Mucosa of stomach (tissue), 1 donor: ENCODE measurements around the gene ZNF232.
"Not testable (repeated sequence)": the region's sequence is repeated elsewhere in the genome, so short reads cannot be mapped to it uniquely, and the experiment has no call there.

ENCODE experiments used
- H3K27me3 ChIP-seq: one replicate; pipeline ENCODE4 v1.7.0; 2013; ENCODE audit warnings: mild to moderate bottlenecking, low read length; ENCODE audit not compliant: control insufficient read depth, insufficient read depth
- H3K36me3 ChIP-seq: one replicate; pipeline ENCODE4 v1.7.0; 2013; ENCODE audit warnings: low read length; ENCODE audit not compliant: control insufficient read depth, insufficient read depth
- H3K4me1 ChIP-seq: one replicate; pipeline ENCODE4 v1.7.0; 2013; ENCODE audit warnings: mild to moderate bottlenecking, low read length; ENCODE audit not compliant: control insufficient read depth, insufficient read depth
- H3K4me3 ChIP-seq: one replicate; pipeline ENCODE4 v1.7.0; 2013; ENCODE audit warnings: low read length
- H3K9ac ChIP-seq: one replicate; pipeline ENCODE4 v1.7.0; 2013; ENCODE audit warnings: mild to moderate bottlenecking, low read length, moderate library complexity
- H3K9me3 ChIP-seq: one replicate; pipeline ENCODE4 v1.7.0; 2013; ENCODE audit warnings: mild to moderate bottlenecking, low read length, moderate library complexity; ENCODE audit not compliant: control insufficient read depth
- donor health status: Pancreatic carcinoma.

Gene ZNF232

DNA sequence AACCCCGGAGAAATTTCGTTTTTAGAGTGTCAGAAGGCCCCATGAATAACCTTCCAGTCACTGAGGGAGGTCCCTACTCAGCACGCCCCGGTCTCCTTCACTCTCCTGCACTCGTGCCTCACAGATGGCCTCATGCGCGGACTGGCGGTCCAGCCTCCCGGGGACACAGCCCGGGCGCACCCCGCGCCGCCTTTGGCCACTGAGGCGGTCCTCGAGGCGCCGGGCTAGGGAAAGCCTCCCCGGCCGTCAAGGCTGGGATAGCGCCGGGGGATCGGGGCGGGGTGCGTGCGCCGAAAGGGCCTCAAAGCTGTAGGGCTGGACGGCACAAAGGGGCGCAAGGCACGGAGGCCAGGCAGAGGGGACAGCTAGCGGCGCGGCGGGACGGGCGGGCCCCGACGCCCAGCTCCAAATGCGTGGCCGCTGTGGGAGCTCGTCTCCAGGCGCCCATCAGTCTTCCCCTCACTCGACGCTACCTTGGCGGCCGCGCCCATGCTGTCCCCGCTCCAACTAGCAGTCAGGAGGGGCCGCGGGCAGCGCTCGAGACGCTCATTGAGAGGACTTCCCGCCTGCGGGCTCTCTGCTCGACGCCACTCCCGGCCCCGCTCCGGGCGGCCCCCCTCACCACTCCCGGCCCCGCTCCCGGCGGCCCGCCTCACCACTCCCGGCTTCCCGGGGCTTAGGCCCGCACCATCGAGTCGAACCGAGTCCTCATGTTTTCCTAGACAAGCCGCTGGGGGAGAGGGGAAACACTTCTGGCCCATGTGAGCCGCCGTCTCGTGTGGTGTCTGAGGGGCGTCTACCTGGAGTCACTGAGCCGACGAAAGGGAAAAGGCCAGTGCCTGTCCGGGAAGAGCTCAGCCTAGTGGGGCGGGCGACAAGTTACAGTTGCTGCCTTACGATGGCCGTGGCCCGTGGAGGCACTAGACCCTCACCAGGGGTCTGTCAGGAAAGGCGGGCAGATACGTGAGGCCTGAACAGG is 4.3 kb upstream of the ZNF232 start, which contains the start of gene USP6:
TSS of gene USP6 (plus strand) at position 360 of the 979 bp plus-strand sequence. CDS start 14,336 bp downstream, outside the sequence.
- H3K9ac ChIP-seq, result no peak within 1 kb of the TSS
- peaks cover 3% of the 10 kb centered on the region for H3K4me1 ChIP-seq
- no peak within 1 kb of the TSS for H3K4me3 ChIP-seq
- peaks cover 37% of the 10 kb centered on the region for H3K27me3 ChIP-seq
- no peaks in the 10 kb centered on the region for H3K36me3 ChIP-seq
- no peaks in the 10 kb centered on the region for H3K9me3 ChIP-seq

DNA sequence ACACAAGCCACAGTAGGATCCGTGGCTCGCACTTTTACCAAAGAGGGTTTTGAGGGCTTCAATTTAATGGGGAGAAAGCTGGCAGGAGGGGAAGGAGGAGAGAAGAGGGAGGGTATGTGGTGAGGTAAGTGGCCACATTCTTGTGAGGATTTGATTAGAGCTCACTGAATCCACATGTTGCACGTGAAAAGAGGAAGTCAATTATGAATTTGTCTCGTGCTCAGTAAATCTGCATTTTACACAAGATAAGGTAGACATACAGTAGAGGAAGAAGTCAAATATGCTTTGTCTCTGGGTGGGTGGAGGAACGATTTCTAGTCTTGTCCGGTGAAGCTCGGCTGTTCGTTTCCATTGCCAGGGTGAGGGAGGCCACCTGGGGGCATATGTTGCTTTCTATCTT is 862 bp downstream of the ZNF232 start:
- H3K36me3 ChIP-seq, result no peaks in the 10 kb centered on the region
- H3K27me3 ChIP-seq, result peaks cover 12% of the 10 kb centered on the region
- peak overlapping the region; percentile 45 for H3K4me3 ChIP-seq
- peak overlapping the region; percentile 71 for H3K9ac ChIP-seq
- H3K9me3 ChIP-seq, result no peaks in the 10 kb centered on the region
- H3K4me1 ChIP-seq, result peaks cover 8% of the 10 kb centered on the region

DNA sequence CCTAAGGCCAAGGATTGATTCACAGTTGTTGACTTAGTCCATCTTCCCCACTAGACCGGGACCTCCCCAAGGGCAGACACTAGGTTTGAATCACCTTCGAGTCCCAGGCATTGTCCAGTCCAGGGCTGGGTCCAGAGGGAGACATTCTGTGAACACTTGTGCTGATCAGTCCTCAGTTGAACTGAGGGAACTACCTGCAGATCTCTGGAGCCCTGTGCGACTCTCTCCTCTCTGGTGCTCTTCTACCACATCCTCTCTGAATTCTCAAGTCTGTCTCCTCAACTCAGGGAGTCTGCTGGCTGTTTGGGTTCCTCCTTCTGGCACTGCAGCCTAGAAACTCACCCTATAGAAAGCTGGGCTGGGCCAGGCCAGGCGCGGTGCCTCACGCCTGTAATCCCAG is 10.8 kb downstream of the ZNF232 start:
- Histone ChIP-seq H3K9ac (no peak overlapping the region), H3K27me3 (peaks cover 11% of the 10 kb centered on the region), H3K36me3 (no peaks in the 10 kb centered on the region), H3K4me3 (no peak overlapping the region), H3K4me1 (no peaks in the 10 kb centered on the region), H3K9me3 (peaks cover 12% of the 10 kb centered on the region)

DNA sequence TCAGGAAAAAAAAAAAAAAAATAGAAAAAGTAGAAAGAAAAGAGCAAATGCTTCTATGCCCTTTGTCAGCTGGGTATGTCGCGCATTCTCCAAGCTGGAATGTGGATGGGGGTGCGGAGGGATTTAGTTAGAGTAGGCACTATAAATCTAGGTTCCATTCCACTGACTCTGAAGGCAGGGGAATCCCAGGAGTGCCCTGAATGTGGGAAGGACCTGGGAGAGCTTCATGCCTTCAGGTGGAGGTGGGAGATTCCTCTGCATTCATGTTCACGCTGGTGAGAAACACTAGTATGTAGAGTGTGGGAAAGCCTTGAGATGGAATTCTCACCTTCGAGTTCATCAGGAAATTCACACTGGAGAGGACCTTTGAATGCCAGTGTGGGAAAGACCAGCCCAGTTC is 12.4 kb downstream of the ZNF232 start:
- Histone ChIP-seq H3K9ac (no peak overlapping the region), H3K4me1 (no peaks in the 10 kb centered on the region), H3K9me3 (peaks cover 19% of the 10 kb centered on the region), H3K27me3 (peaks cover 11% of the 10 kb centered on the region), H3K4me3 (no peak overlapping the region), H3K36me3 (no peaks in the 10 kb centered on the region)

DNA sequence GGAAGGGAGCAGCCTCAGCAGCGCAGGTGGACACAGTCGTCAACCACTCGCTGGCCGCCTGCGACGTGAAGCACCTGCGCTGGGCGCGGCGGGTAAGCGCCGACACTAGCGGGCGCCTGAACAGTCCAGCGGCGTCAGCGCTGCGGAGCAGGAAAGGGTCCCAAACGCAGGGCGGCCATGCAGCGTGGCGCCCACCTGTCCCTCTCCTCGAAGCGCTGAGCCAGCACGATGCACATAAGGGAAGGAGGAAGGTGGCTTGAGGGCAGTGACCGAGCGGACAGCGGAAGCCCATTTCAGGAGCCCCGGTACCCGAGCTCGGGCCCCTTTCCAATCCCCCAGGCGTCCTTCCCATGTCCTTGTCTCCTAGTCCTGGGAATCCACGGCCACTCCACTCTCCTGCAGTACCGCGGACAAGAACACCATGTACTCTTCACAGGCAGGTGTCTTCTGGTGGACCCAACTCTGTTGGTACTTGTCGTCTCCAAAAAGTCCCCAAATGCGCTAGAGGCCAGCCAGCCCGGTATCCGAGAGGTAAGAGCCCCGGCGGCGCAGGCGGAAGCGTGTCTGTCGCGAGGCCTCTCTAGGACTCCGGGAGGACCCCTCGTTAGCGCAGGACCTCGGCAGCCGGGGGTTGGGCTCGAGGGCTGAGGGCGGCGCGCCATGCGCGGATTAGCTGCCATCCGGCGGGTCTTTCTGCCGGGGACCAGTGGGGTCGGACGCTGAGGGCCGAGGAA is 14.4 kb downstream of the ZNF232 start:
- Histone ChIP-seq H3K9me3 (peaks cover 36% of the 10 kb centered on the region), H3K36me3 (no peaks in the 10 kb centered on the region), H3K27me3 (peaks cover 11% of the 10 kb centered on the region), H3K9ac (peak overlapping the region; percentile 31), H3K4me3 (peak overlapping the region; percentile 14), H3K4me1 (no peaks in the 10 kb centered on the region)

DNA sequence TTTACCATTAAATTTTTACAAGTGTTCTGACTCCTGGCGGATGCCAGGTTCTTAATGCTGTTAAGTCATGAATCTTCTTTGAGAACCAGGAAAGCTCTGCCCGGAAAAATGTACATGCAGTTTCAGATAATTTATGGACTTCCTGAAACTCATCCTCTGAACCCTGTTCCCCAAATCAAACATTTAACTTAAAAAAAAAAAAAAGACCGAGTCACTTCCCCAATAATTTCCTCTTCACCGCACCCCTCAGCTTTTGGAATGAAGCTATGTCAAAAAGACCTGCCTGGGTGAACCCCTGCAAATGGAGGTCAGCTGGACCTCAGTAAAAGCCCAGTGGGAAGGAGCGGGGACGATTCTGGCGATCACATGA is 15.0 kb downstream of the ZNF232 start:
- Histone ChIP-seq H3K9ac (no peak overlapping the region), H3K36me3 (no peaks in the 10 kb centered on the region), H3K9me3 (peaks cover 41% of the 10 kb centered on the region), H3K27me3 (peaks cover 11% of the 10 kb centered on the region), H3K4me1 (no peaks in the 10 kb centered on the region), H3K4me3 (peak overlapping the region; percentile 14)

DNA sequence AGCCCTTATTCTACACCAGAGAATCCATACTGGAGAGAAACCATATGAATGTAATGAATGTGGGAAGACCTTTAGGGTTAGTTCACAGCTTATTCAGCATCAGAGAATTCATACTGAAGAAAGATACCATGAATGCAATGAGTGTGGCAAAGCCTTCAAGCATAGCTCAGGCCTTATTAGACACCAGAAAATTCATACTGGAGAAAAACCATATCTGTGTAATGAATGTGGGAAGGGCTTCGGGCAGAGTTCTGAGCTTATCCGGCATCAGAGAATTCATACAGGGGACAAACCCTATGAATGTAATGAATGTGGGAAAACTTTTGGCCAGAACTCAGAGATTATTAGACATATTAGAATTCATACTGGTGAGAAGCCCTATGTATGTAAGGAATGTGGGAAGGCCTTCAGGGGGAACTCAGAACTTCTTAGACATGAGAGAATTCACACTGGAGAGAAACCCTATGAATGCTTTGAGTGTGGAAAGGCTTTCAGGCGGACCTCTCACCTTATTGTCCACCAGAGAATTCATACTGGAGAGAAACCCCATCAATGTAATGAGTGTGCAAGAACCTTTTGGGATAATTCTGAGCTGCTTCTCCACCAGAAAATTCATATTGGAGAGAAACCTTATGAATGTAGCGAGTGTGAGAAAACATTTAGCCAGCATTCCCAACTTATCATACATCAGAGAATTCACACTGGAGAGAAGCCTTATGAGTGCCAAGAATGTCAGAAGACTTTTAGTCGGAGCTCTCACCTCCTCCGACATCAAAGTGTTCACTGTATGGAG is 19.3 kb downstream of the ZNF232 start:
- H3K9me3 ChIP-seq, result peaks cover 79% of the 10 kb centered on the region
- peaks cover 14% of the 10 kb centered on the region for H3K36me3 ChIP-seq
- H3K4me1 ChIP-seq, result no peaks in the 10 kb centered on the region
- no peak overlapping the region for H3K4me3 ChIP-seq
- peaks cover 8% of the 10 kb centered on the region for H3K27me3 ChIP-seq
- no peak overlapping the region for H3K9ac ChIP-seq

DNA sequence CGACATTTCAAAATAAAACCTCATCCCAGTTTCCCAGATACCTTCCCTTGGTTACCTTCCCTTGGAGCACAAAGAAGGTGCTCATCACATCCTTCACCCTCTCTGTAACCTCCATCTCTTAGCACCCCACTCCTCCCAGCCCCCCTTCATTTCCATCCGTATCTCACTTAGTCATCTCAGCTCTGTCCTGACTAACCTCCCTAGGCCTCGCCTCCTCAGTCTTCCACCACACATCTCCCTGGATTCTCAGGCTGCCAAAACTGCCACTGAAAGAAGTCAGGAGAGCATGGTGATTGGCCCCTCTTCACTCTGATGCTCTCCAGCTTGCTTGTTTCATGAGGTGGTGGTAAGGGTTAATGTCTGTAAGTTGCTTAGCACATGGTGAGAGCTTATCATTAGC is 31.1 kb downstream of the ZNF232 start:
- Histone ChIP-seq H3K4me3 (no peak overlapping the region), H3K27me3 (no peaks in the 10 kb centered on the region), H3K9me3 (no peaks in the 10 kb centered on the region), H3K9ac (no peak overlapping the region), H3K36me3 (no peaks in the 10 kb centered on the region), H3K4me1 (peaks cover 5% of the 10 kb centered on the region)

DNA sequence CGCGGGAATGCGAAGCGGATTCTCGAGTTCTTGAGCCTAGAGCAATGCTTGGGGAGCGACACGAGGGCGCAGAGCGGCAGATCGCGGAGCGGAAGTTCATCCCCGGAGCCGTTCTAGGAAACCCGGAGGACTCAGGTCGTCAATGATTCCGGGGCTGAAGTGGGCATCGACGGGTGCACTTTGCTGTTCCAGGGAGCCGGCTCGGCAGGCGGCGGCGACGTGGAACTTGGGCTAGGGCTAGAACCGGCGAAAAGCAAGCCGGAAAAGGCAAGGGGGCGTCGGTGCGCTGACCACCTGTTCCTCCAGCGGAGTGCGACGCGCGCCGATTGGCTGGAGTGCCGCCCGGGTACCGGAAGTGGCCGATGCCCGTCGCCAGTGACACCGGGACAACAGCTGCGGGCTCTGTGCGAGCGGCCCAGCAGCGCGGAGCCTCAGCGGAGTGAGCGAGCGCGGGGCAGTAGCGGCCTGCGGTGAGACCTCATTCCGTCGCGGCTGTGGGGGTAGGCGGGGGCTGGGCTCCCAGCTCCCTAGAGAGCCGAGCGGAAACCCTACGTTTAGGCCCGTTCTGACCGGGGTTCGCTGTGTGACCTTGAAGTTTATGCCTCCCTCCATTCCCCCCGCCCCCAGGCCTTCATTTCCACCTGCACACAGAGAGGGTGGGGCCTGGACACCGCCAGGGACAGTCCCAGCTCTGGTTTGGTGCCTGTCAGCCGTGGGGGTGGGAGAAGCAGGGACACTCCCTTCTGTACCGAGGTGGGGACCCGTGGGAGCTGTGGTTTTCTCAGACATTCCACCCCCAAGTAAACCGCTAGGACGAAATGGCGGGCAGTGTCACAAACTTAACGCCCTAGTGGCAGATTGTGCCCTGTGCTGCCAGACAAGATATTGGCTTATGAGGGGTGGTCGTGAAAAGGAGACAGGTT is 33.3 kb downstream of the ZNF232 start, which contains the start of gene ZFP3:
TSS of gene ZFP3 (plus strand) at position 362 of the 923 bp plus-strand sequence. CDS start 13,038 bp downstream, outside the sequence.
- Histone ChIP-seq H3K27me3 (no peaks in the 10 kb centered on the region), H3K36me3 (no peaks in the 10 kb centered on the region)

DNA sequence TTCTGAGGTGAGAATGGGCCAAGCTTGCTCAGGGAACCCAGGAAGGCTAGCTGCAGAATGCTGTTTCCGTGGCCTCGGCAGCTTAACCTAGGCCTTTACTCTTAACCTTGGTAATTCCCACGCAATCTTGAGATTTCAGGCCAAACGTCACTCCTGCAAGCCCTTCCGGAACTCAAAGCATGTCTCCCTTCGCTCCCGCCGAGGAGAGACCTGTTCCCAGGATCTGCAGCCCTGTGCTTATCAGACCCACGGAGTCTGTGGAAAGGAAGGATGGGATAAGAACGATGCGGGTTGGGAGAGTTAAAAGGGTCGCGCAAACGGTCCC is 33.9 kb downstream of the ZNF232 start:
- Histone ChIP-seq H3K4me1 (peaks cover 5% of the 10 kb centered on the region), H3K9me3 (no peaks in the 10 kb centered on the region), H3K4me3 (peak overlapping the region; percentile 65), H3K27me3 (no peaks in the 10 kb centered on the region), H3K9ac (peak overlapping the region; percentile 85), H3K36me3 (no peaks in the 10 kb centered on the region)

More for the DNA sequence above, 33.3 kb downstream of the ZNF232 start, which contains the start of gene ZFP3:
- H3K9ac ChIP-seq, result peak within 1 kb of the TSS; percentile 85
- peaks cover 5% of the 10 kb centered on the region for H3K4me1 ChIP-seq
- peak within 1 kb of the TSS; percentile 65 for H3K4me3 ChIP-seq
- H3K9me3 ChIP-seq, result no peaks in the 10 kb centered on the region

DNA sequence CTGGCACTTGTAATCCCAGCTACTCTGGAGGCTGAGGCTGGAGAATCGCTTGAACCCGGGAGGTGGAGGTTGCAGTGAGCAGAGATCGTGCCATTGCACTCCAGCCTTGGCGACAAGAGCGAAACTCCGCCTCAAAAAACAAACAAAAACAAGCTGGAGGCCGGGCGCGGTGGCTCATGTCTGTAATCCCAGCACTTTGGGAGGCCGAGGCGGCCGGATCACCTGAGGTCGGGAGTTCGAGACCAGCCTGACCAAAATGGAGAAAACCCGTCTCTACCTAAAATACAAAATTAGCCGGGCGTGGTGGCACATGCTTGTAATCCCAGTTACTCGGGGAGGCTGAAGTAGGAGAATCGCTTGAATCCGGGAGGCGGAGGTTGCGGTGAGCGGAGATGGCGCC is 34.4 kb downstream of the ZNF232 start:
- H3K9me3 ChIP-seq, H3K27me3 ChIP-seq, H3K4me1 ChIP-seq, H3K36me3 ChIP-seq, H3K9ac ChIP-seq: not testable (repeated sequence)
- H3K4me3 ChIP-seq, result peak overlapping the region; percentile 65
